Ovary (tissue), 9 donors: ENCODE measurements around the gene TSC22D3. TPM values are rescaled to one million over a fixed set of nuclear protein-coding genes. Genes with fewer than 3 reads are reported as not detected.

Source experiments
- DNase-seq, 5 donors: peaks; one replicate each; pipeline ENCODE4 v3.0.0-alpha.2; 2019 to 2020
- H3K27ac ChIP-seq, 2 donors: fragments of 200-600 bp; one replicate each; pipeline versions ENCODE4 v1.5.1 to v1.8.0; 2019 to 2022
- H3K27me3 ChIP-seq: fragments of 200-600 bp; one replicate; pipeline ENCODE4 v1.8.0; 2022
- H3K36me3 ChIP-seq: fragments of 200-600 bp; sonication (generic); one replicate; pipeline ENCODE4 v1.5.1; 2019
- H3K4me1 ChIP-seq: one replicate; pipeline ENCODE4 v1.8.1; 2013; ENCODE audit warnings: mild to moderate bottlenecking, moderate library complexity; ENCODE audit not compliant: insufficient read depth
- H3K4me3 ChIP-seq: fragments of 200-600 bp; sonication (generic); one replicate; pipeline ENCODE4 v1.5.1; 2017
- H3K9me3 ChIP-seq, 2 donors: fragments of 200-600 bp in 1 of 2; sonication (generic) in 1 of 2; one replicate each; pipeline versions ENCODE4 v1.5.1 to v1.8.1; 2013 to 2019; ENCODE audit warnings: mild to moderate bottlenecking in 1 of 2, moderate library complexity in 1 of 2
- CTCF ChIP-seq, 3 donors: fragments of 450-650 bp in 2 of 3; fragments of 200-600 bp in 1 of 3; IDR thresholded peaks; one replicate each; pipeline versions ENCODE4 v1.5.1 to v1.8.0; 2016 to 2022; ENCODE audit warnings: antibody characterized with exemption in 3 of 3, mild to moderate bottlenecking in 1 of 3
- EP300 ChIP-seq: sonication (generic); formaldehyde crosslinking; IDR thresholded peaks from one replicate; pipeline ENCODE4 v1.6.1; 2017; ENCODE audit warnings: antibody characterized with exemption
- POLR2A ChIP-seq: fragments of 450-650 bp; IDR thresholded peaks from one replicate; pipeline ENCODE4 v1.6.1; 2017; ENCODE audit warnings: antibody characterized with exemption, mild to moderate bottlenecking, moderate library complexity
- WGBS, 3 donors: extraction: QIAGEN DNeasy Blood & Tissue Kit in 1 of 3; methylation state at CpG; one replicate each; pipeline versions ENCODE4 v1.1.5 to v1.1.7; 2013 to 2017; 5-methylcytosine and 5-hydroxymethylcytosine counted together
- intact Hi-C, 4 donors: fragments of 100-400 bp; cut with DNase I; formaldehyde crosslinking; loops; one replicate each; pipeline versions ENCODE4 v1.11.0 to v1.15.1; 2022 to 2023
- polyA plus RNA-seq, 2 donors: library from polyadenylated mRNA; stranded (reverse); fragments of 200-250 nt in 1 of 2; fragments of 350-450 nt in 1 of 2; fragmentation: Illumina TruSeq in 1 of 2; extraction: RNeasy Lipid Tissue Mini Kit (QIAGEN cat#74804) in 1 of 2; gene quantifications; one replicate each; pipeline ENCODE4 v1.2.3, GENCODE V29; 2013 to 2014
- total RNA-seq, 7 donors: library from RNA; depleted of rRNA in 2 of 7; stranded (reverse); fragments of >200 nt in 2 of 7; fragmentation: NEBNext Ultra II Directional in 3 of 7; extraction: Animal tissue kit (Norgen Biotek cat#: 25700) in 3 of 7; gene quantifications; one replicate each; pipeline versions ENCODE4 v1.1.0 to v1.2.4, GENCODE V29; 2016 to 2023
- donor health status: DM: no; HTN: no; CAD: no; lungs with moderate emphysema.
- donor health status: DM: no; HTN: no; CAD: no.
- donor health status: Bipolar disorder and iron deficiency.
- donor health status: DM: yes; HTN: yes; CAD: no.
- donor health status: DM: no; HTN: no; CAD: no.
- donor health status: DM: yes; HTN: yes; CAD: no.

TSC22D3 gene
- total and polyA plus RNA-seq, 9 donors, result 91.5 to 645 (median 241) TPM

- H3K4me3 ChIP-seq, result peak overlapping the region; percentile 59
- H3K27me3 ChIP-seq, result no peaks in the 10 kb centered on the region
- no peak for TF ChIP-seq POLR2A
- TF ChIP-seq EP300, result no peak
- no peak for TF ChIP-seq CTCF (IDR thresholded peaks at IDR 0.05)
- 56 to 77% (median 62%) methylated on average over 9 of the region's 9 CpGs for WGBS, 3 donors
- H3K27ac ChIP-seq, result peak overlapping the region in 1 of 2 donors; percentile 3
- no peak for DNase-seq
- no peaks in the 10 kb centered on the region for H3K4me1 ChIP-seq
- H3K36me3 ChIP-seq, result no peaks in the 10 kb centered on the region
- H3K9me3 ChIP-seq, result no peaks in the 10 kb centered on the region
- intact Hi-C loops, result loop anchor here in 1 of 4 donors (10.0 kb wide), 1 partner anchor 59 kb away; no protein-coding TSS in a partner anchor
These were observed 1.6 kb downstream of the TSC22D3 start for GRCh38 chrX:107773906-107774435.

GRCh38 chrX:107773206-107773605 is 2.4 kb downstream of the TSC22D3 start:
- Histone ChIP-seq H3K4me3 (no peak overlapping the region), H3K9me3 (no peaks in the 10 kb centered on the region), H3K27me3 (no peaks in the 10 kb centered on the region), H3K36me3 (no peaks in the 10 kb centered on the region), H3K27ac (peak overlapping the region in 1 of 2 donors; percentile 23), H3K4me1 (no peaks in the 10 kb centered on the region)
- WGBS, 3 donors, result 42 to 68% (median 48%) methylated on average over 8 of the region's 8 CpGs
- intact Hi-C loops, result loop anchor here in 1 of 4 donors (10.0 kb wide), 1 partner anchor 58 kb away; no protein-coding TSS in a partner anchor
- no peak for TF ChIP-seq POLR2A
- no peak for TF ChIP-seq CTCF (IDR thresholded peaks at IDR 0.05)
- TF ChIP-seq EP300, result no peak
- peak in 1 of 5 donors; percentile 48 for DNase-seq

- intact Hi-C loops, result loop anchor here in 2 of 4 donors (5.0 to 10.0 kb wide), 2 partner anchors 37 to 55 kb away; no protein-coding TSS in a partner anchor
- Histone ChIP-seq H3K4me1 (no peaks in the 10 kb centered on the region), H3K9me3 (no peaks in the 10 kb centered on the region), H3K36me3 (no peaks in the 10 kb centered on the region), H3K27ac (no peak overlapping the region), H3K27me3 (no peaks in the 10 kb centered on the region), H3K4me3 (no peak overlapping the region)
- TF ChIP-seq EP300, result no peak
- no peak for TF ChIP-seq CTCF (IDR thresholded peaks at IDR 0.05)
- no peak for TF ChIP-seq POLR2A
- WGBS, 3 donors, result 79 to 87% (median 85%) methylated on average over 7 of the region's 7 CpGs
- no peak for DNase-seq
These were observed 5.8 kb downstream of the TSC22D3 start for GRCh38 chrX:107769581-107770317.

GRCh38 chrX:107768051-107768450 is 7.5 kb downstream of the TSC22D3 start:
- WGBS, 3 donors, result 75 to 92% (median 83%) methylated on average over 3 of the region's 3 CpGs
- no peak overlapping the region for H3K4me3 ChIP-seq
- intact Hi-C loops, result loop anchor here in 1 of 4 donors (5.0 kb wide), 1 partner anchor 36 kb away; no protein-coding TSS in a partner anchor
- DNase-seq, result no peak
- no peaks in the 10 kb centered on the region for H3K27me3 ChIP-seq
- TF ChIP-seq POLR2A, result no peak
- TF ChIP-seq EP300, result no peak
- no peak for TF ChIP-seq CTCF (IDR thresholded peaks at IDR 0.05)
- no peaks in the 10 kb centered on the region for H3K4me1 ChIP-seq
- H3K9me3 ChIP-seq, result no peaks in the 10 kb centered on the region
- no peaks in the 10 kb centered on the region for H3K36me3 ChIP-seq
- no peak overlapping the region for H3K27ac ChIP-seq
